GM18526 (cell line): ENCODE measurements around the gene SPTBN1.
A peak's percentile ranks its signal among the peaks of the same experiment; 100 is the strongest.

ENCODE experiments used
- POLR2A ChIP-seq: IDR thresholded peaks from 3 replicates; pipeline ENCODE4 v1.6.1; 2011; ENCODE audit not compliant: insufficient read length; ENCODE audit errors: extremely low read depth

The SPTBN1 gene

DNA sequence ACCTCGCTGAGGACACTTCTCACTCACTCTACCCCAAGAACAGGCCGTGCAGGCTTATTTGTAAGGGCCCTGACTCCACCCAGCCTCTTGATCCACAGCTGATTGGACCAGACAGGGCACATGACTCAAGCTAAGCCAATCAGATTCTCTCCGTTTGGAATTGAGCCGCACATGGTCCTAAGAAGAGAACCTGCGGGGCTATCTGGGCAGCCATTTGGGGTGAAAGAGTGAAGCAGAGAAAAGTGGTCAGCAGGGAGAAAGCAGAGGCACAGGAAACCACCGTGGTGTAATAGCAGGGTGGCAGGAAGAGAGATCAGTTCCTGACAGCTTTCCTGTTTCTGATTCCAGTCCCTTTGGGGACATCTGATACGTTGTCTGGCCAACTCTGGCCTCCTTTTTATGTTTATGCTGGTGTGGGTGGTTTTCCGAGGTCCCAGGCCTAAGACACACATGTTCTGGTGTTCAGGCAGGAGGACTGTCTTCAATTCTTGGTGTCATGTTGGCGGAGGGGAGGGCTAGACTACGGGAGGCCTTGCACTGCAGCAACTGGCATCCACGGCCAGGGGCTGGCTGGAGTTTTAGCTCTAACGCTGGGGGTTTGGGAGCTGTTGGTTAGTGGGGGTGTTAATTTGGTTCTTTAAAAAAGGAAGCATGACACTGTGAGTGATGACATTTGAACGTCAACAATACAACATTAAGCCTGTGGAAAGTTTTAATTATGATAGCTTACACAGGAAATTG, 26.1 kb upstream of the SPTBN1 start:
- TF ChIP-seq POLR2A = no peak

DNA sequence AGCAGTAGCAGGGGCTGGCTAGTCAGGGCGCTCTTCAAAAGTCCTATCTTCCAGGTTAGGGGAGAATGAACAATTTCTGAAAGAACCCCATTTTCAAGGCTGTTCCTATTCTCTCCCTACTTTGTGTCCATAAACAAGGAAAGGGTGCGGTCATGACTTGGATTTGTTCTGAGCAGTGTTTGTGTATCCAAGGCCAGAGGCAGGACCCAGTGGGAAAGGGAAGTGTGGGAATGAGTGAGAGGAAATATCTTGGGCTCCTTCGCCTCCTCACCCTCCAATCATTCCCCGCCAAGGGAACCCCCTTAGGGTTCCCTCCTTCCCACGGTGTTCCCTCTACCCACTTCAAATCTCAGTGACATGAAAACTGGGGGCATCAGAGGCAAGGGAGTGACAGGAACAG, 25.5 kb upstream of the SPTBN1 start:
- TF ChIP-seq POLR2A = no peak

DNA sequence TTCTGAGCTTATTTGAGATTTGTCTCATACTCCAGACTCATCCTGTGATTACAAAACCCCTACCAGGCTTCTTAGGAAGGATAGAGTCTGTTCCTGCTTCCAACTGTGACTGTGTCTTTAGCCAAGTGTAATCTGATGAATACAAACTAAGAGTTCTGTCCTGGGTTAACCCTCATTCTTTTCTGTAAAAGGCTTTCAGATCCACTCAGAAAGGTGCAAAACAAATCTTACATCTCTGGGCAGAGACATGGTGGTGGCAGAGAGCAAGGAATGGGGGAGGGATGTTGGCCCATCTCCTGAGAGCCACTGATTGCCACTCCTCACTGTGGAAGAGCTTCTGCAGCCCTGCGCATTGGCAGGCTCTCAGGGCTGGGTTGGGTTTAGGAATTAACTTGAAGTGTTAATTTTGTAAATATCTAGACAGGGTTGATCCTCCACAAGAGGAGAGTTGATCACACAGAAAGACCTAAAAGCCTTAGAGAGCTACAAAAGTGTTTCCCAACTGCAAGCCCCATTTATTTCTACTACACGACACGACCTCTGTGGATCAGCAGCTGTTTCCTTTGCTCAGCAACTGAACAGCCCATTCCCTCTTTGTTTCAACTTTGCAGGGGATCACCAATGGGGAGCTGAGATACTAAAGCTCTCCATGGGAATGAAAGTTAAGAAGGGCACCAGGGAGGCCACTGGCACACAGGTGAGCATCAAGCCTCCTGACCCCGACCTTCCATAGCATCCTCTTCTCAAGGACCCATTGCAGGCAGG, 23.7 kb upstream of the SPTBN1 start:
- no peak for TF ChIP-seq POLR2A

DNA sequence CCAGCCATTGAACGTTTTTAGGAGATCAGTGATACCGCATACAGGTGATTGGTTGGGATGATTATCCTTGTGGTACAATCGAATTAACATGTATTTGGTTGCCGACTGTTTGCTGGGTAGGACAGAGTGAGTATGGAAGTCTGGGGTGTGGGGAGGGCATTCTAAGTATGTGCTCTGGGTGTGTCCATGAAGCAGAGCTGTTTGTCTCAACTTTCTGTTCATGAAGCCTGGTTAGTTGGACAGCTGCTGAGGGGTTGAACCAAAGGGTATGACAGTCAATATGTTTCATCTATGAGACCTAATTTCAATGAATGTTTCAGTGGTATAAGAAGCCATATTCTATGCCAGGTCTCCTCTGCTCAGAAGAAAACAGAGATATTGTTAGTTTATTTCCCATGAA, 21.9 kb upstream of the SPTBN1 start:
- no peak for TF ChIP-seq POLR2A

DNA sequence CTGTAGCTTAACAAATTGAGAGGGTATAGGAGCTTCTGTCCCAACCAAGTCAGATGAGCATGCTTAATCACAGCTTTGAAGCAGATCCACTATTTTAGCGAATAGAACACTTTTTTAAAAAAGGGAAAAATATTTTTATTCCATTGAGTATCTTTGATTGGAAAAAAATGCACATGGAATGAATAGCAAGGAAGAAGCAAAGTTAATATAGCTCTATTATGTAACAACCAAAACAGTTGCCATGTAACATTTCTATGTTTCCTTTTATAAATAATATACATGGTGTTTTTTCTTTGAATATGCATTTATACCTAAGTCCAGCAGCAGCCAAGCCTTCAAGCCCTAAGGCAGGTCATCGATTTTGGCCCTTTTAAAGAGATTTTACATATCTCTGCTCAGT, 21.4 kb upstream of the SPTBN1 start:
- TF ChIP-seq POLR2A = no peak

DNA sequence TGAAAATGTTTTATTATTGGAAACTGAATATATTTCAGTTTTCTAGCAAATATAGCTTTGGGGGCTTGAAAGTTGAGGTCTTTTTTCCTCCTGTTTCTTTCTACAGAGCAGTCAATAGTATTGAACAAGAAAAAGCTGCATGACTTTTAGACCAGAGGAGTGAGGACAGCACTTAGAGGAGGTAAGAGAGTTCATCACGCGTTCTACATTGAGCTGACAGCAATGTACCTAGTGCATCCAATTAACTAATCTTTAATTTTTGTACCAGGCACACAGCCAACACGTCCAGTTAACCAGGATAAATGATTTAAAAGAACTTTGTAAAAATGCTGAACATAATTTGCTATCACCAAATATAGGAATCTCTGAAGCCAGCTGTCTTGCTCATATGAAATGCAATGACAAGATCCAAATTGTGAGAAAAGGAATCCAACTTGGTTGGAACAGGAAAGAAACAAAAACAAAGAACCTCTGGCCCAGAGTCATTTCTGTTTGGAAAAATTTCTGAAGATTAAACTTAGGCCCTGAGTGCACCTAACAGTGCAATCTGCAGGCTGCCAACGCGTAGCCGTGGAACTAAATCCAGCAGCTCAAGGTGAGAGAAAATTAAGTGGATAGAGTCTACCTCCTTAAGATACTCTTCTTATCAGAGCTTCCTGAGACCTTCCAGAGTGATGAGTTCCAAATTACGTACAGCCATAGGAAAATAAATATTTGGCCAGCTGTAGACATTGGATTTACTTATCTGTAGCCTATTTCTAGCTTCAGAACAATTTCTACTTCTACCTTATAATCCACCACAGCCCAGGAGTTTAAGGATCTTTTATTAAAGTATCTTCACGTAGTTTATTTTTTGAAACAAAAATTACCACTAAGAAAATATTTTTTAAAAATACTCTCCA, 20.6 kb upstream of the SPTBN1 start:
- no peak for TF ChIP-seq POLR2A

DNA sequence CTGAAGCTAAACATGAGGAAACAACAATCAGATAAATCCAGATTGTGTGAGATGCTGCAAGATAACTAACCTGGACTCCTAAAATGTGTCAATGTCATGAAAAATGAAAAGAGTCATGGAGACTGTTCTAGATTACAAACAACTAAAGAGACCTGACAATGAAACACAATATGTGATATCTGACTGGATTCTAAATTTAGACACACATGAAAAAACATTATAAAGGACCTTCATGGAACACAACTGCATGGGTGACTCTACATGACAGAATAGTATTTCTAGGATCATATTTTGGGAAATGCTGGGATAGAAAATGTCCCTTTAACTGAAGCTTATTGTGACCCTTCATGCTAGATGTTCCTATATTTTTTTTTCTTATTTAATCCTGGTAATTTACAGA, 18.5 kb upstream of the SPTBN1 start:
- no peak for TF ChIP-seq POLR2A

DNA sequence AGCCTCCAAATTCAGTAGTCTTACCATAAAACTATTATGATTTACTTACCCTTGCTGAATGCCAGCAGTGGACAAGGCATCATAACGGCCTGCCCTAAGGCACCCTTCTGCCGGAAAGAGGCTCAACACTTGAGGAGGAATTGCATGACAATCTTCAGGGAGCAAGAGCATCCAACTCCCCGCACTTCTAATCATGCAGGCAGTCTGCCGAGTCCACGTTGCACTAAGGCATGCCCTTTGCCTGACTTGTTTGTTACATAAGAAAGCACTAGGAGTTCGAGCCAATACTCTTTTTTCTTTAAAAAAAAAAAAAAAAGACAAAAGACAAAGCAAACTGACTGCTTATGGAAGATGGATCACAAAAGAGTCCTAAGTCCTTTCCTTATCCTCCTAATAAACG, 17.9 kb upstream of the SPTBN1 start:
- TF ChIP-seq POLR2A = no peak

DNA sequence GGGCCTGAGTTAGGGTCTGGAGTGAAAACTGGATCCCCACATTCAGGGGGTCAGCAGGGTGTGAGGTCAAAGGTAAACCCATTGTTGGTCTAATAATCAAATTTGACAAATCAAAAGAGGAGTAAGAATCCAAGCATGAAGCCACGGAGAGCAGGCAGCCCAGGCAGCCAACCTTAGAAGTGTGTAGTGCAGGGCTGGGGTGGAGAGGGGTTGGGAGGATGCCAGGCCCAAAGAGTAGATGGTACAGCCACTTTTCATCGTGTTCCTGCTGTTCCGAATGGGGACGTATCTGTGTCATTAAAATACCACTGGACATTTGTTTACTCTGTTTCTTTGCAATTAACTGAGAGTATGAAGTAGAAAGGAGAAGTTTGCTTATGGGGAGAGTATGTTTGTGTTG, 16.5 kb upstream of the SPTBN1 start:
- no peak for TF ChIP-seq POLR2A

DNA sequence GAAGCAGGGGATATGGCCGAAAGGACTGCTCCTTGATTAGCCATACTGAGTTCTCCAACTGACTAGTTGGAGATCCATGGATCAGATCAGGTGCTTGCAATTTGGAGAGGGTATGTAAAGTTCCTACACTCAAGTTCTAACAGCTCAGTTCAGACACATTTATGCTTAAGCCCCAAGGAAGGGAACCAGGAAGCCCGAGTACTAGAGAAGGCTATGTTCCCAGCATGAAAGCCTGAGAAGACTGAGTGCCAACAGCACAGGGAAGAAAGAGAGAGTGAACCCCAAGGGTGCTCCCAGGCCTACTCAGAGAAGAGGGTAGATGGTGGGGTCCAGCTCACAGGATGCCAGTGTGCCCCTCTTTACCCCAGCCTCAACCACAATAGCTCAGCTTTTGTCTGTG, 16.1 kb upstream of the SPTBN1 start:
- no peak for TF ChIP-seq POLR2A

DNA sequence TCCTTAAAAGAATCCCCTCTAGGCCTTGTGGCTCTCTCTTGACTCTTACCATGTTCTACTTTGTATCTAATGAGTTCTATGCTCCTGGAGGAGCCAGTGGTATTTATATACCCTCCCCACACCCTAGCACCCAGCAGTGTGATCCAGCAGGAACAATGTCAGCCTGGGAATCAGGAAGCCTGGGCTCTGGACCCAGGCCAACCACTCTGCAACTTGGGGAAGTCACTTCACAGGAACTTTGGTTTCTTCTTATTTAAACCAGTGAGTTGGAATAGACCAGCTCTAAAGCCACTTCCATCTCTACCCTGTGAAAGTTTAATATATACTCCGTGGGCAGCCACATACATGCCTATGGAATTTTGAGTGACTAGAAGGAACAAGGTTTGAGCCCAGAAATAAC, 11.6 kb upstream of the SPTBN1 start:
- TF ChIP-seq POLR2A = no peak

DNA sequence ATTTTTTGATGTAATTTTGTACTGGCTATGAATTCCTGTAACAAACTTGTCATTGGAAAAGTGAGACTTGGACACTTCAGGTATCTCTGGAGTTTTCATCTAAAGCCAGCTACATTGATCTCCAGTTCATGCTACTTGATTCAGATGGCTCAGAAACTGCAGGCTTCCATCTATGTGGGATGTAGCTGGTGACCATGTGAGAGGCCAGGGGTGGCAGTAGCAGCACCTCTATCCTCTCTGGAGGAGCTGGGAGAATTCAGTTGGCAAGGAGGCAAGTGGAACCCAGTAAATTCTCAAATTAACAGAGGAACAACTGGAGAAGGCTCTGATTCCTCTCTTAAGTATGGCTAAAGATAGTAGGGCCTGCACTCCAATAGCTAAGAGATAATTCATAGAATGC, 10.0 kb upstream of the SPTBN1 start:
- TF ChIP-seq POLR2A = no peak

DNA sequence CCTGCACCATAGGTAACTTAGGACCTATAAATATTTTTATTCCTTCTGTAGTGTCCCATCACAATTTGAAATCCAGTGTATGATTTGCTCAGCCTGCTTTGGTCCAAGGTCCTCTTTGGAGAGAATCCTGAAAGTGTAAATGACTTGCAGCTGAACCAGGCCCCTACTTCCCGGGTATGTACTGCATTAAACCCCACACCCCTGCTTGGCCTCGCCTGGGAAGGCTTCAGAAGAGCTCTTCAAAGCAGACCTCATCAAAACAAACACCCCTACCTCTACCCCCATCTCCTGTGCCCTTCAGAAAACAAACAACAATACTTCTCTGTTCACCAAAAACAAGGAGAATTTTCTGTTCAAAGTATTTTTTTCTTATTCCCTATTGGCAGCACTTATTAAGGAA, 9.5 kb upstream of the SPTBN1 start:
- TF ChIP-seq POLR2A = no peak

DNA sequence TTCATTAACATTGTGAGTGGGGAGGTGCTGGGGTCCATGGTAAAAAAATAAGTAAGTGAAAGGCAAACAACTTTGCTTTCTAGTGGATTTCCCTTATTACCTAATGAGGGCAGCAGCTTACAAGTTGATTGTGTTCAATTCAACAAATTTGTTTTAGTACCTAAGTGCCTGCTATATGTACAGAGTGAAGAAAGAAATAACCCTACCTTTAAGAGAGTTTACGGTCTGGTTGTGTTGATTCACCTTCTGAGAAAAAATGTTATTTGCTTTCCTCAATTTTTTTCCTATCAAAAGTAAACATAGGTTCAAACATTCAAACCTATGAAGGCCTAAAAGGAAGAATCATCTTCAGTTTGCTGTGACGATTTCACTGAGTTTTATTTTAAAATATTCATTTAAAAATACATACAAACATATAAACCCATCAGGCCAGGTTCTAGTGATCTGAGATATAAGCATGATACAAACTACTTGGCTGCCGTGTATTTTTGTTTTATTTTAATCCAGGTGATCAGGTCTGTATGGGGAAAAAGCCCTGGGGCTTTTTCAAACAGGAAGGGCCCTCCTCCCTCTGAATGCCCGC, 1.5 kb upstream of the SPTBN1 start:
- TF ChIP-seq POLR2A = no peak

DNA sequence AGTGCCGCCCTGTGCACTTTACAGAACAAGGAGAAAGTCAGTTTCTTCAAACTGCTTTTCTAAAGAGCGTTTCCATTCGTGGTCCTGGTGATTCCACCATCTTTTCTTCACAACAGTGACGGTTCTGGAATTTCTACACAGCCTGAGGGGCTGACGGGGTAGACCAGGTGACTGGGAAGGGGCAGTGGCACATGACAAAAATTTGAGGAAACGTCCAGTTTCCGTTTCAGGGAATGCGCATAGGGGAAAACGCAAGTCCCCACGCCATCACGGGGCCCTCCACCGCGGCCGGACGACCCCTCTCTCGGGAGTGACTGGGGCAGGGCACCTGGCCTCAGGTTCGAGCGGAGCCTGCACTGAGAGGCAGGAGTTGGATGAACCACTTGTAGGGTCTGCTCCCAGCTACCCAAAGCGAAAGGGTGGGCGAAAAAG, 980 bp upstream of the SPTBN1 start:
- TF ChIP-seq POLR2A = no peak

DNA sequence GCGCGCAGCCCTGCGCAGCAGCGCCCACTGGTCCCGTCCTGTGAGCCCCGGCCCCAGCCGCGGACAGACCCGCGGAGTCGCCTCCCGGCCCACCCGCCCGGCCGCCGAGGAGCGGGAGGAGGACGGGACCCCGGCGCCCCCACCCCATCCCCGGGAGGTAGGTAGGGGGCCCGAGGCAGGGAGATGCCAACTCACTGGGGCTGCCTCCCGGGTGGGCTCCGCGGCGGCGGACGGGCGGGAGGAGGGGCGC, 160 bp downstream of the SPTBN1 start:
- TF ChIP-seq POLR2A = peak; percentile 22
